Bronchial epithelial cell (primary cell): Measurements from ENCODE around the gene NECTIN2. TPM values are rescaled to one million over a fixed set of nuclear protein-coding genes. Genes with fewer than 3 reads are reported as not detected.
"Not testable (repeated sequence)": the region's sequence is repeated elsewhere in the genome, so short reads cannot be mapped to it uniquely, and the experiment has no call there.

Source experiments
- DNase-seq: peaks from one replicate; pipeline ENCODE4 v3.0.0-alpha.2; 2010; ENCODE audit warnings: low read depth
- FAIRE-seq: peaks from 2 replicates; lab custom pipeline; 2011; peaks lifted over from hg19 to GRCh38; lab: Jason Lieb, UNC
- H3K27me3 ChIP-seq: 2 replicates; pipeline ENCODE4 v1.5.1; 2011; ENCODE audit warnings: low read length; ENCODE audit not compliant: control insufficient read depth, insufficient read depth
- H3K36me3 ChIP-seq: 2 replicates; pipeline ENCODE4 v1.5.1; 2011; ENCODE audit warnings: low read length; ENCODE audit not compliant: control insufficient read depth, insufficient read depth
- H3K4me3 ChIP-seq: 2 replicates; pipeline ENCODE4 v1.5.1; 2011; ENCODE audit warnings: mild to moderate bottlenecking, low read depth, low read length, control low read depth
- total RNA-seq: library from RNA; depleted of rRNA; stranded (reverse); fragments of >200 nt; gene quantifications from 2 replicates; pipeline ENCODE4 v1.2.1, GENCODE V29; 2014
- TF ChIP-seq, protein P1 (sequence below): IDR thresholded peaks from 2 replicates; pipeline ENCODE4 v1.5.1; 2011; ENCODE audit warnings: mild to moderate bottlenecking, moderate library complexity, low read length, control low read depth, inconsistent platforms; ENCODE audit not compliant: insufficient read depth, severe bottlenecking

NECTIN2 gene
- total RNA-seq, 1 donor from 2014 or later = 30.3 TPM

DNA sequence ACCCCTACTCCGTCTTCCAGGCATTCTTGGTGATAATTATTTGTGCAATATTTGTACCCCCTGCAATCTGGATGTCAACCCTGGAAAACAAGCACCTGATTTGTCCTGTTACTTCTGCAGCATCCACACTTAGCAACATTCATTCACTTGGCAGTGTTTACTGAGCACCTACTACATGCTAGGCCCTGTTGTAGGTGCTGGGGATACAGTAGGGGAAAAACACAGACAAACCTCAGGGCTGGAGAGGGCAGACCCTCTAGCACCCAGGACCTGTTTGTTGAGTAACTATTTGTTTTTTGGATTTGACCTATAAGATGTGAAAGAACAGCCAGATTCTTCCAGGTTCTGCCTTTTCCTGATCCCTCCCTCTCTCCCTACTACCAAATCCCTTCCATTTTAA, 9.5 kb downstream of the NECTIN2 start:
- no peak for FAIRE-seq
- TF ChIP-seq, protein P1, sequence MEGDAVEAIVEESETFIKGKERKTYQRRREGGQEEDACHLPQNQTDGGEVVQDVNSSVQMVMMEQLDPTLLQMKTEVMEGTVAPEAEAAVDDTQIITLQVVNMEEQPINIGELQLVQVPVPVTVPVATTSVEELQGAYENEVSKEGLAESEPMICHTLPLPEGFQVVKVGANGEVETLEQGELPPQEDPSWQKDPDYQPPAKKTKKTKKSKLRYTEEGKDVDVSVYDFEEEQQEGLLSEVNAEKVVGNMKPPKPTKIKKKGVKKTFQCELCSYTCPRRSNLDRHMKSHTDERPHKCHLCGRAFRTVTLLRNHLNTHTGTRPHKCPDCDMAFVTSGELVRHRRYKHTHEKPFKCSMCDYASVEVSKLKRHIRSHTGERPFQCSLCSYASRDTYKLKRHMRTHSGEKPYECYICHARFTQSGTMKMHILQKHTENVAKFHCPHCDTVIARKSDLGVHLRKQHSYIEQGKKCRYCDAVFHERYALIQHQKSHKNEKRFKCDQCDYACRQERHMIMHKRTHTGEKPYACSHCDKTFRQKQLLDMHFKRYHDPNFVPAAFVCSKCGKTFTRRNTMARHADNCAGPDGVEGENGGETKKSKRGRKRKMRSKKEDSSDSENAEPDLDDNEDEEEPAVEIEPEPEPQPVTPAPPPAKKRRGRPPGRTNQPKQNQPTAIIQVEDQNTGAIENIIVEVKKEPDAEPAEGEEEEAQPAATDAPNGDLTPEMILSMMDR = no peak
- DNase-seq = no peak
- Histone ChIP-seq H3K27me3 (no peaks in the 10 kb centered on the region), H3K36me3 (no peaks in the 10 kb centered on the region), H3K4me3 (no peak overlapping the region)

DNA sequence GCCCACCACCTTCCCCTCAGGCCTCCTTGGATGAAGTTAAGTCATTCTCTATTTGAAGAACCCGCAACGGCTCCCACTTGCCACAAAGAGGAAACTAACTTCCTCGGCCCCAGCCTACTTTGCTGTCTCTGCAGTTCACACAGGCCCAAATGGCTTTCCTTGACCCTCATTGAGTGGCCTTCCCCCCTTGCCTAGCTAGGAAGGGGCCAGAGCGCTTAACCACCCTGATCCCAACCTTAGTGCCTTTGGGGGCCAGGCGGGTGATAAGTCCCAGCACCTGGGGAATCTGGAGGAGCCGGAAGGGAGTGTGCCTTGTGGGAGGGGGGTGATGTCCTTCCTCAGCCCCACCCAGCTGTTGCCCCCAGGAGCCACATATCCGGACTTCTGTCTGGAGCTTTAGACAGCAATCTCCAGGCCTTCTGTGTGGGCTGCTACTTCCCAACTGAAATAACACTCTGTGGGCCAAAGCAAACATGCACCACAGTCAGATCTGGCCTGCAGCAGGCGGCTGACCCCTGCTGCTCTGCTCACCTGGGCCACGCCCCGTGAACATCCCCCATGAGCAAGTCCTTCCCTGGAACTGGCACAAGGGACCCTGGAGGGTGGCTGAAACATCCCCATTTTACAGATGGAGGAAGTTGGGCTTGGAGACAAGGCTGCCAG, 10.5 kb downstream of the NECTIN2 start:
- TF ChIP-seq, protein P1 = no peak
- Histone ChIP-seq H3K36me3 (no peaks in the 10 kb centered on the region), H3K4me3 (no peak overlapping the region), H3K27me3 (no peaks in the 10 kb centered on the region)
- no peak for FAIRE-seq
- DNase-seq = no peak

DNA sequence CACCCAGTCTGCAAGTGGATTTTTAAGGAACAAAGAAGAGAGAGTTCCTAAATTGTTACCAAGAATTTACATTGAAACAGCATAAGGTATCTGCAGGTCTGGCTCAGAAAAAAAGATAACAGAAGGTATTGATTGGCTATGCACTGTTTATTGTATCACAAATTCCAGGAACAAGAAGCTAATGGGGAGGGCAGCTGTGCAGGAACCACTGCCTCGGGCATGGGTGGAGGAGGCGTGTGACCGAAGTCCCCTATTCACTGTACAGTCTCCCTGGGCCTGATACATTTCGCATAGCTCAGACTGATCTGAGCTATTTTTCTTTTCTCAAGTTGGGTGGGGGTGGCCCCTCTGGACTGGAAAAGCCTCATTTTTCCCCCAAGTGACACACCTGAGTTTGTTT, 11.7 kb downstream of the NECTIN2 start:
- H3K4me3 ChIP-seq = no peak overlapping the region
- H3K27me3 ChIP-seq = no peaks in the 10 kb centered on the region
- no peaks in the 10 kb centered on the region for H3K36me3 ChIP-seq
- FAIRE-seq (no peak), DNase-seq (no peak)
- TF ChIP-seq, protein P1 = no peak

DNA sequence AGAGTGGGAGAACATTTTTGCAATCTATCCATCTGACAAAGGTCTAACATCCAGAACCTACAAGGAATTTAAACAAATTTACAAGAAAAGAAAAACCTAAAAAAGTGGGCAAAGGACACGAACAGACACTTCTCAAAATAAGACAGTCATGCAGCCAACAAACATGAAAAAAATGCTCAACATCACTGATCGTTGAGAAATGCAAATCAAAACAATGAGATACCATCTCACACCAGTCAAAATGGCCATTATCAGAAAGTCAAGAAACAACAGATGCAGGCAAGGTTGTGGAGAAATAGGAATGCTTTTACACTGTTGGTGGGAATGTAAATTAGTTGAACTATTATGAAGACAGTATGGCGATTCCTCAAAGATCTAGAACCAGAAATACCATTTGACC, 15.5 kb downstream of the NECTIN2 start:
- H3K36me3 ChIP-seq, DNase-seq, H3K4me3 ChIP-seq, FAIRE-seq, H3K27me3 ChIP-seq: not testable (repeated sequence)

DNA sequence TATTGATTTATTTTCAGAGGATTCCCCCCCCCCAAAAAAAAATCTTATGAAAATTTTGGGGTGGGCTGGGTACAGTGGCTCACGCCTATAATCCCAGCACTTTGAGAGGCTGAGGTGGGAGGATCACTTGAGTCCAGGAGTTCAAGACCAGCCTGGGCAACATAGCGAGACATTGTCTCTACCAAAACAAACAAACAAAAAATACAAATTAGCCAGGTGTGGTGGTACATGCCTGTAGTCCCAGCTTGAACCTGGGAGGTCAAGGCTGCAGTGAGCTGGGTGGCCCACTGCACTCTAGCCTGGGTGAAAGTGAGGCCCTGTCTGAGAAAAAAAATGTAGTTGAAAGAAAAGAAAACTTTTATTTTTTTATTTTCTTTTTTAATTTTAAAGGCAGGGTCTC, 17.9 kb downstream of the NECTIN2 start:
- DNase-seq (no peak), FAIRE-seq (no peak)
- Histone ChIP-seq H3K27me3 (no peaks in the 10 kb centered on the region), H3K4me3 (no peak overlapping the region), H3K36me3 (peaks cover 14% of the 10 kb centered on the region)
- TF ChIP-seq, protein P1 = no peak

DNA sequence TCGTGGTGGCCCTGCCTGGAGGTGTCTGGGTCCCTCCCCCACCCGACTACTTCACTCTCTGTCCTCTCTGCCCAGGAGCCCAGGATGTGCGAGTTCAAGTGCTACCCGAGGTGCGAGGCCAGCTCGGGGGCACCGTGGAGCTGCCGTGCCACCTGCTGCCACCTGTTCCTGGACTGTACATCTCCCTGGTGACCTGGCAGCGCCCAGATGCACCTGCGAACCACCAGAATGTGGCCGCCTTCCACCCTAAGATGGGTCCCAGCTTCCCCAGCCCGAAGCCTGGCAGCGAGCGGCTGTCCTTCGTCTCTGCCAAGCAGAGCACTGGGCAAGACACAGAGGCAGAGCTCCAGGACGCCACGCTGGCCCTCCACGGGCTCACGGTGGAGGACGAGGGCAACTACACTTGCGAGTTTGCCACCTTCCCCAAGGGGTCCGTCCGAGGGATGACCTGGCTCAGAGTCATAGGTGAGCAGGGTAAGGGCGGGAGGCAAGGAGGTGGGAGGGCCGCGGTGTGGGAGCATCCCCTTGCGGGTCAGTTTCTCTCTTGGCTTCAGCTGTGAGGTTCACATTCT, 19.2 kb downstream of the NECTIN2 start:
- TF ChIP-seq, protein P1 = no peak
- FAIRE-seq (no peak), DNase-seq (no peak)
- no peak overlapping the region for H3K4me3 ChIP-seq
- no peaks in the 10 kb centered on the region for H3K27me3 ChIP-seq
- peaks cover 14% of the 10 kb centered on the region for H3K36me3 ChIP-seq
